ENCODE results near the gene TBC1D3B. TPM values are rescaled to one million over a fixed set of nuclear protein-coding genes. Genes with fewer than 3 reads are reported as not detected.
"Not testable (repeated sequence)": the region's sequence is repeated elsewhere in the genome, so short reads cannot be mapped to it uniquely, and the experiment has no call there.

Gene TBC1D3B
- total and polyA plus RNA-seq, 2 donors (not counting 3 experiments of a cell fraction or from before 2014, with no cell fraction given), result 0.81 to 3.3 TPM

DNA sequence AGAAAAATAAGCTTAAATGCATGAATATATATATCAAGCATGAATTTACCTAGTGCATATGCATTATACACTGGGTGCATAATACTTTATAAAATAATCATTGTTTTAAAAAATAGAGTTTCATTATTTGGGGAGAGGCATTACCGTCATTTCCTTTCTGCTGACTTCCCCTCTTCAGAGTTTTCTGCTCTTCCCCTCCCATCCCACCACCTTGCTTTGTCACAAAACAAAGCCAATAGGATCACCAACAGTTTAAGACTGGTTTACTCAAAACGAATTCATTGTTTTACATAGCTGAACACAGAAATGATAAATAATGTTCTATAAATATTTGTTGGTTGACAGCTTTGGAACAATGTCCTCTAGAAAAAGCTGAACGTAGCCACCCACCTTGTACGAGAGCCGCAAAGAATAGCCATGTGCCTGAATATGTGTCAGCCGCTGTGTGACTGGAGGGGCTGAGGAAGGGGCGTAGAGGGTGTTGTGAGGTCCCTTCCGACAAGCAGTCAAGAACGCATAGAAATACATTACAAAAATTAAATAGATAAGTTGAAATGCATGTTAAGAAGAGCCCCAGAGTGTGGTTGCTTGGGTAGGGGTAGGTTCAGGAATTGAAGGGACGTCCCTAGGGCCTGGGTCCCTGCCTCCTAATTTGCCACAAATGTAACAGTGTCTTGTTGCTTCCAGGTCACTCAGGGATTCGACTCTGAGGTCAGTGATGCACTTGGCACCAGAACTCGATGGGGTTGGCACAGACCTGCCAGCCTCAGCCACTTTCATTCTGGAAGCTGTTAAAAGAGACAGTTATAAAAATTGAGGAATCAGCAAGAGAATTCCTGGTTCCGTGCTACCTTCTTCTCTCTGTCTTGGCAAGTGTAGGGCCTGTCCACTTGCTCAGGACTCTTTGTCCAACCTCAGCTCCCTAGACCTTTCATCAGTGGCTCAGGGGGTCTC, 10.7 kb upstream of the TBC1D3B start:
- H3K9me3 ChIP-seq (replicated peaks; ENCODE audit: control insufficient read depth, insufficient read depth, low read length); CTCF ChIA-PET; H3K9me1 ChIP-seq (replicated peaks; ENCODE audit: control insufficient read depth, extremely low read depth, insufficient read depth, low read length); POLR2A ChIA-PET; FAIRE-seq; DNase-seq (ENCODE audit: low read depth, low spot score); H3K4me3 ChIP-seq (replicated peaks in 1 of 3; ENCODE audit: insufficient read depth in 1 of 3, low read depth in 1 of 3, low read length in 3 of 3); H3K36me3 ChIP-seq (ENCODE audit: control insufficient read depth in 2 of 2, extremely low read depth in 1 of 2, insufficient read depth in 2 of 2, low read length in 2 of 2); H3K27ac ChIP-seq (ENCODE audit: insufficient read depth, low read depth, low read length); BruUV-seq (replicated peaks); H3K79me2 ChIP-seq (ENCODE audit: control insufficient read depth, insufficient read depth, low read length); H3K9ac ChIP-seq (replicated peaks; ENCODE audit: extremely low read depth, insufficient read depth, low read length); dilution Hi-C loops (cut with MboI; ENCODE audit: extremely low pct_ligation_motif_present, low sequenced_read_pairs); H4K20me1 ChIP-seq (replicated peaks; ENCODE audit: control insufficient read depth, extremely low read depth, insufficient read depth, low read length); H2AFZ ChIP-seq (ENCODE audit: low read depth, low read length); intact Hi-C loops (cut with micrococcal nuclease); H3K4me1 ChIP-seq (ENCODE audit: control insufficient read depth, extremely low read depth, insufficient read depth, low read length); H3K4me2 ChIP-seq (ENCODE audit: insufficient read depth, low read length): not testable (repeated sequence)
- peaks cover 0 to 12% of the 10 kb centered on the region in 2 experiments for H3K27me3 ChIP-seq (ENCODE audit: control insufficient read depth in 2 of 2, insufficient read depth in 2 of 2, low read length in 2 of 2)

GRCh38 chr17:36185416-36185815, 9.0 kb upstream of the TBC1D3B start:
- Histone ChIP-seq H4K20me1 (replicated peaks; ENCODE audit: control insufficient read depth, extremely low read depth, insufficient read depth, low read length) (no peaks in the 10 kb centered on the region), H3K9me1 (replicated peaks; ENCODE audit: control insufficient read depth, extremely low read depth, insufficient read depth, low read length) (no peaks in the 10 kb centered on the region), H3K27me3 (ENCODE audit: control insufficient read depth in 2 of 2, insufficient read depth in 2 of 2, low read length in 2 of 2) (peaks cover 0 to 15% of the 10 kb centered on the region in 2 experiments), H3K9me3 (replicated peaks; ENCODE audit: control insufficient read depth, insufficient read depth, low read length) (no peaks in the 10 kb centered on the region), H3K79me2 (ENCODE audit: control insufficient read depth, insufficient read depth, low read length) (no peaks in the 10 kb centered on the region), H3K27ac (ENCODE audit: insufficient read depth, low read depth, low read length) (no peak overlapping the region), H3K36me3 (ENCODE audit: control insufficient read depth in 2 of 2, extremely low read depth in 1 of 2, insufficient read depth in 2 of 2, low read length in 2 of 2) (no peaks in the 10 kb centered on the region), H3K4me1 (ENCODE audit: control insufficient read depth, extremely low read depth, insufficient read depth, low read length) (no peaks in the 10 kb centered on the region), H3K4me2 (ENCODE audit: insufficient read depth, low read length) (no peak overlapping the region), H3K4me3 (replicated peaks in 1 of 3; ENCODE audit: insufficient read depth in 1 of 3, low read depth in 1 of 3, low read length in 3 of 3) (no peak overlapping the region), H2AFZ (ENCODE audit: low read depth, low read length) (no peak overlapping the region), H3K9ac (replicated peaks; ENCODE audit: extremely low read depth, insufficient read depth, low read length) (no peak overlapping the region)
- intact Hi-C loops (cut with micrococcal nuclease), result no loop called here
- BruUV-seq (replicated peaks), result no TSS peak
- TF ChIP-seq POLR2A (IDR thresholded peaks at IDR 0.05; ENCODE audit: low read depth, low read length), result no peak
- TF ChIP-seq FOS (IDR thresholded peaks at IDR 0.05; ENCODE audit: borderline replicate concordance, insufficient read depth, low read length), result no peak
- TF ChIP-seq CTCF (IDR thresholded peaks at IDR 0.05; ENCODE audit: extremely low read depth in 1 of 2, insufficient read depth in 1 of 2, low read depth in 1 of 2, low read length in 2 of 2), result no peak
- TF ChIP-seq, protein P1, sequence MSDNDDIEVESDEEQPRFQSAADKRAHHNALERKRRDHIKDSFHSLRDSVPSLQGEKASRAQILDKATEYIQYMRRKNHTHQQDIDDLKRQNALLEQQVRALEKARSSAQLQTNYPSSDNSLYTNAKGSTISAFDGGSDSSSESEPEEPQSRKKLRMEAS (IDR thresholded peaks at IDR 0.05; ENCODE audit: insufficient read depth, insufficient read length), result no peak
- TF ChIP-seq EZH2 (IDR thresholded peaks at IDR 0.05; ENCODE audit: borderline replicate concordance, low read depth, low read length, severe bottlenecking), result no peak
- no peak for TF ChIP-seq MYC (IDR thresholded peaks at IDR 0.05; ENCODE audit: low read depth, low read length)
- TF ChIP-seq JUN (IDR thresholded peaks at IDR 0.05; ENCODE audit: borderline replicate concordance, insufficient read depth, insufficient read length, low read depth), result no peak
- TF ChIP-seq POLR2AphosphoS5 (IDR thresholded peaks at IDR 0.05; ENCODE audit: insufficient read depth, low read depth, low read length), result no peak
- TF ChIP-seq GATA2 (IDR thresholded peaks at IDR 0.05; ENCODE audit: insufficient read depth, insufficient read length, low read depth, low read length), result no peak
- FAIRE-seq, result no peak
- dilution Hi-C loops (cut with MboI; ENCODE audit: extremely low pct_ligation_motif_present, low sequenced_read_pairs), result no loop called here
- CTCF ChIA-PET, result no interaction called here
- no peak for DNase-seq (ENCODE audit: low read depth, low spot score)
- POLR2A ChIA-PET, result no interaction called here

Measured in endothelial cell of umbilical vein (primary cell).